Endodermal cell (in vitro differentiated cells): ENCODE measurements around the gene ZNHIT2. TPM values are rescaled to one million over a fixed set of nuclear protein-coding genes. Genes with fewer than 3 reads are reported as not detected.
A peak's percentile ranks its signal among the peaks of the same experiment; 100 is the strongest.

ENCODE experiments used
- DNase-seq: peaks from one replicate; pipeline ENCODE4 v3.0.0-alpha.2; 2017
- H3K27ac ChIP-seq: 2 replicates; pipeline ENCODE4 v1.5.1; 2013; ENCODE audit warnings: mild to moderate bottlenecking, low read depth, low read length, moderate library complexity
- H3K27me3 ChIP-seq: 2 replicates; pipeline ENCODE4 v1.6.1; 2013; ENCODE audit warnings: mild to moderate bottlenecking, low read length, moderate library complexity; ENCODE audit not compliant: insufficient read depth, control insufficient read depth, poor library complexity, severe bottlenecking
- H3K36me3 ChIP-seq: 2 replicates; pipeline ENCODE4 v1.7.0; 2013; ENCODE audit warnings: mild to moderate bottlenecking, low read length, moderate library complexity; ENCODE audit not compliant: control insufficient read depth, insufficient read depth
- H3K4me1 ChIP-seq: one replicate; pipeline ENCODE4 v1.7.0; 2013; ENCODE audit warnings: low read length; ENCODE audit not compliant: control insufficient read depth, insufficient read depth
- H3K4me3 ChIP-seq: 2 replicates; pipeline ENCODE4 v1.5.1; 2013; ENCODE audit warnings: mild to moderate bottlenecking, low read length, moderate library complexity
- H3K9ac ChIP-seq: 2 replicates; pipeline ENCODE4 v1.6.1; 2013; ENCODE audit warnings: mild to moderate bottlenecking, low read length, moderate library complexity; ENCODE audit not compliant: poor library complexity, severe bottlenecking; ENCODE audit errors: extremely low read depth
- H3K9me3 ChIP-seq: 2 replicates; pipeline ENCODE4 v1.6.1; 2013; ENCODE audit warnings: mild to moderate bottlenecking, low read length, moderate library complexity; ENCODE audit not compliant: control insufficient read depth
- H3K27ac Mint-ChIP-seq: 2 replicates; pipeline ENCODE4 v1.8.0; 2020; ENCODE audit warnings: mixed read lengths
- H3K27me3 Mint-ChIP-seq: 2 replicates; pipeline ENCODE4 v1.8.0; 2021; ENCODE audit warnings: mild to moderate bottlenecking, mixed read lengths; ENCODE audit not compliant: insufficient read depth
- H3K36me3 Mint-ChIP-seq: 2 replicates; pipeline ENCODE4 v1.8.0; 2020; ENCODE audit warnings: low read depth, mixed read lengths
- H3K4me1 Mint-ChIP-seq: 2 replicates; pipeline ENCODE4 v1.8.0; 2020; ENCODE audit warnings: mixed read lengths
- H3K4me3 Mint-ChIP-seq: 2 replicates; pipeline ENCODE4 v1.8.0; 2020; ENCODE audit warnings: mild to moderate bottlenecking, moderate library complexity, mixed read lengths
- H3K9me3 Mint-ChIP-seq: 2 replicates; pipeline ENCODE4 v1.8.0; 2020; ENCODE audit warnings: mild to moderate bottlenecking, mixed read lengths
- CTCF ChIP-seq: fragments of 200-600 bp; sonication (generic); conservative IDR thresholded peaks from 2 replicates; pipeline ENCODE4 v1.5.0; 2021; ENCODE audit warnings: antibody characterized with exemption, mild to moderate bottlenecking
- WGBS, 2 experiments: methylation state at CpG; one replicate each; pipeline versions ENCODE4 v1.1.5 to v1.1.7; 2013; ENCODE audit warnings: missing lambda C conversion rate in 2 of 2, mixed read lengths in 1 of 2; ENCODE audit not compliant: insufficient coverage in 1 of 2, insufficient read length in 1 of 2; 5-methylcytosine and 5-hydroxymethylcytosine counted together
- total RNA-seq, 2 donors: library from RNA; stranded (reverse); fragmentation: NEBNext Ultra II Directional in 1 of 2; extraction: Animal tissue kit (Norgen Biotek cat#: 25700) in 1 of 2; gene quantifications; 2 replicates in 1 of 2; 3 replicates in 1 of 2; pipeline ENCODE4 v1.2.1, GENCODE V29; 2021

Gene ZNHIT2
- total RNA-seq, 2 donors from 2014 or later = 11.0 to 11.8 TPM

DNA sequence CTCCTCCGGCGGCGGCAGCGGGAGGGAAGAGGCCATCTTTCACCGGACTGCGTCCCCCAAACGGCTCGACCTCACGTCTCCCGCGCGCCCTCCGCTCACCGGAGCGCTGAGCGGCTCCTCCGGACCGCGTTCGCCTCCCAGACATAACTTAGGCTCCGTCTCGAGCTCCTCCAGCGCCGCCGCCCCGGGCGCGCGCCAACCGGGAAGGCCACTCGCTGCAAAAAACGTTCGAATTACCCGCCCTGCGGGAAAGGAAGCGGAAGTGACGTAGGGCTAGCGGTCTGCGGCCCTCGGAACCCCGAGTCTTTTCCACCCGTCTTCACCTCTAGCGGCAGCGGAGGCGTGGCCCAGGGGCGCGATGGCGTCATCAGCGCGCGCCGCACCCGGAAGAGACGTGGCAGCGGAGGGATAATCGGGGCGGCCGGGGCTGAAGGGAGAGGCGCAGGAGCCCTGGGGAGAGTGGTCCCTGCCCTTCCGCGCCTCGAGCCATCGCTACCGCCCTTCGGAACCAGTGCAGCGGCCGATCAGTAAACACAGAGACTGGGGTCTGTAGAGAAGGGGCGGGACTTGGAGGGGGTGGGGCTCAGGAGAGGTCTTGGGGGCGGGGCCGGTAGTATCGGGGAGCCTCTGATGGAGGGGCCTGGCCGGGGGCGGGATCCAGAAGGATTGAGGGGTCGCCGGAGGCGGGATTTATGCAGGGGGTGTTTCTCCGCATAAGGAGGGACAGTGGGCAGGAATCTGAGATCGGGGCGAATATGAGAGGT, 33.5 kb downstream of the ZNHIT2 start, which contains the start of the genes CDCA5 and ZFPL1:
Gene CDCA5, minus strand, starts transcription at position 207 of the 764 bp plus-strand sequence. Its CDS starts 62 bp downstream, at position 145.
Gene ZFPL1, plus strand, starts transcription at position 389 of the 764 bp plus-strand sequence. CDS start 477 bp downstream, outside the sequence.
- H3K9ac ChIP-seq = peak within 1 kb of the TSS; percentile 89
- H3K4me3 Mint-ChIP-seq = peak within 1 kb of the TSS; percentile 91
- DNase-seq = peak; percentile 97
- no peaks in the 10 kb centered on the region for H3K4me1 ChIP-seq
- peaks cover 55% of the 10 kb centered on the region for H3K36me3 ChIP-seq
- 0% methylated on average over 41 to 79 of the region's 79 CpGs for WGBS, 2 experiments
- peak within 1 kb of the TSS; percentile 99 for H3K4me3 ChIP-seq
- H3K4me1 Mint-ChIP-seq = peaks cover 6% of the 10 kb centered on the region
- H3K9me3 ChIP-seq = no peaks in the 10 kb centered on the region
- no peaks in the 10 kb centered on the region for H3K27me3 ChIP-seq
- H3K36me3 Mint-ChIP-seq = peaks cover 44% of the 10 kb centered on the region
- peak within 1 kb of the TSS; percentile 50 for H3K27ac ChIP-seq
- H3K27me3 Mint-ChIP-seq = no peaks in the 10 kb centered on the region
- H3K27ac Mint-ChIP-seq = peak within 1 kb of the TSS; percentile 98
- TF ChIP-seq CTCF = no peak
- no peaks in the 10 kb centered on the region for H3K9me3 Mint-ChIP-seq

DNA sequence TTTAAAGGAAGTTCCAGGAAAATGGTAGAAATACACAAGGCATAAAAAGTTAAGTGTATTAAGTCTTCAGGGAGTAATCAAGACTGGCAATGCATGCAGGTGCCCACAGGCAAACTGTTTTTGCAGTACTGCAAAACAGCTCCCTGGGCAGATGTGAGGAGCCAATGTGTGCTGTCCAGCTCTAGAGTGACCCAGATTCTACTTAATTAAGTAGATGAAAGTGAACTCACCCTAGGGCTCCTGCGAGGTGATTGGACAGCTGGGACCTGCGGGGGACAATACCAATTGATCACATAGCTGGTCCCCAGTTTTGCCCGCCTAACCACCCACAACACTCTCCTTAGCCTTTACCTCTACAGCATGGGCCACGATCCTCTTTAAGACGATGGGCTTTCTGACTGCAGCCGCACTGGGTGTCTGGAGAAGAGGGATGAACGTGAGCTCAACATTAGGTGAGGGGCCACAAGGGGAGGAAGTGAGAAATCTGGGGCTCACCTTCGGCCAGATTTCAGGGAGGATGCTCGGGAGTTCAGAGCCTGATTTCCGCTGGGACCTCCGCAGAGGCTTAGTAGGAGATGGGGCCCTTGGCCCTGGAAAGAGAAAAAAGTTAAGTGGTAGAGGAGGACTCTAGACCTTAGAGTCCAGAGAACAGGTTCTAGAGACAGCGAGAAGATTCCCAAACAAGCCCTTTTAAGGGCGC, 34.2 kb downstream of the ZNHIT2 start:
- peaks cover 55% of the 10 kb centered on the region for H3K36me3 ChIP-seq
- H3K27me3 ChIP-seq = no peaks in the 10 kb centered on the region
- WGBS, 2 experiments = 2 to 5% methylated on average over 8 to 13 of the region's 13 CpGs
- no peaks in the 10 kb centered on the region for H3K4me1 ChIP-seq
- Mint-ChIP-seq H3K27me3 (no peaks in the 10 kb centered on the region), H3K36me3 (peaks cover 42% of the 10 kb centered on the region), H3K4me3 (peak overlapping the region; percentile 91), H3K4me1 (peaks cover 6% of the 10 kb centered on the region), H3K9me3 (no peaks in the 10 kb centered on the region), H3K27ac (peak overlapping the region; percentile 98)
- peak overlapping the region; percentile 99 for H3K4me3 ChIP-seq
- DNase-seq = no peak
- TF ChIP-seq CTCF = no peak
- H3K9me3 ChIP-seq = no peaks in the 10 kb centered on the region
- H3K9ac ChIP-seq = peak overlapping the region; percentile 89
- H3K27ac ChIP-seq = no peak overlapping the region

- H3K36me3 Mint-ChIP-seq = peaks cover 48% of the 10 kb centered on the region
- TF ChIP-seq CTCF = no peak
These were observed 38.6 kb downstream of the ZNHIT2 start for GRCh38 chr11:65078786-65079342.

More at GRCh38 chr11:65078786-65079342, 38.6 kb downstream of the ZNHIT2 start:
- Mint-ChIP-seq H3K27me3 (no peaks in the 10 kb centered on the region), H3K4me3 (no peak overlapping the region), H3K9me3 (no peaks in the 10 kb centered on the region), H3K27ac (no peak overlapping the region), H3K4me1 (peaks cover 8% of the 10 kb centered on the region)
- Histone ChIP-seq H3K9ac (no peak overlapping the region), H3K4me1 (no peaks in the 10 kb centered on the region), H3K4me3 (no peak overlapping the region), H3K27me3 (no peaks in the 10 kb centered on the region), H3K9me3 (no peaks in the 10 kb centered on the region), H3K27ac (no peak overlapping the region), H3K36me3 (peaks cover 47% of the 10 kb centered on the region)
- no peak for DNase-seq
- 93 to 97% methylated on average over 5 to 9 of the region's 9 CpGs for WGBS, 2 experiments
